Ishikawa (cell line): ENCODE data around the gene FBXO17.

Experiments
- NFIC ChIP-seq: IDR thresholded peaks from 2 replicates; pipeline ENCODE4 v1.6.1; 2012
- REST ChIP-seq: IDR thresholded peaks from 2 replicates; pipeline ENCODE4 v1.6.1; 2012; ENCODE audit warnings: low read depth, mild to moderate bottlenecking
- TAF1 ChIP-seq: IDR thresholded peaks from 2 replicates; pipeline ENCODE4 v1.6.1; 2012; ENCODE audit warnings: low read depth, mild to moderate bottlenecking
- YY1 ChIP-seq: IDR thresholded peaks from 2 replicates; pipeline ENCODE4 v1.6.1; 2012; ENCODE audit warnings: low read depth

DNA sequence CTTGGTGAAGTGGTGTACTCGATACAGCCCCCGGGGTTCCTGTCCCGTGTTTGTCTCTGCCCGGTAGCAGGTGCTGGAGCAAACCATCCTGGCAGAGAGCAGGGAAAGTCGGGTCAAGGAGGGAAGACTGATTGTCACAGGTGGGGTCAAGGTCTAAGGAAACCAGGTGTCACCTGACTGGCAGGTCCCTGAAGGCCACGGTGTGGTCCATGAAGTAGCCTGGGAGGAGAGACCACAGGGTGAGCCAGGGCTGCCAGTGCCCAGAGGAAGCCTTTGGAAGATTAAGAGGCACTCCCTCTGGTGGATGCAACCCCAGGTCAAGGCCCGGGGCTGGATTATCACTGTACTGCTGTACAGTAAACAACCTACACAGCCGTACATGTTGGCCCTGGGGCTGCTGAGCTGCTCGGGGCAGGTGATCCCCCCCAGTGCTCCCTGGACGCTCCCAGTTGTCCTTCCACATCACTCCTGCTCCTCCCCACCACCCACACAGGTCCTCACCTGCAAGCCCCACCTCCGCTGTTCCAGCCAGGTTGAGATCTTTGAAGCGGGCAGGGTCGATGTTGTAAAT is 57.5 kb downstream of the FBXO17 start:
- TF ChIP-seq YY1 (no peak), NFIC (no peak), REST (no peak), TAF1 (no peak)
